HL-60 (cell line): ENCODE data around the gene ARMH4.

Experiments
- DNase-seq, 2 experiments: peaks; one replicate each; pipeline ENCODE4 v3.0.0-alpha.2; 2010 to 2020; ENCODE audit warnings: low read depth in 1 of 2, low spot score in 1 of 2
- H3K27ac ChIP-seq: fragments of 250-450 bp; sonication (Bioruptor Pico); replicated peaks from 2 replicates; pipeline ENCODE4 v1.5.1; 2020; ENCODE audit warnings: mild to moderate bottlenecking, moderate library complexity
- H3K27me3 ChIP-seq: fragments of 250-450 bp; sonication (Bioruptor Pico); 2 replicates; pipeline ENCODE4 v1.5.1; 2021; ENCODE audit warnings: mild to moderate bottlenecking, moderate library complexity; ENCODE audit not compliant: insufficient read depth, poor library complexity, severe bottlenecking
- H3K4me3 ChIP-seq: replicated peaks from 2 replicates; pipeline ENCODE4 v1.5.1; 2011; ENCODE audit warnings: mild to moderate bottlenecking, control low read depth, low read length; ENCODE audit not compliant: insufficient read depth
- GABPA ChIP-seq: IDR thresholded peaks from 2 replicates; pipeline ENCODE4 v1.6.1; 2012; ENCODE audit warnings: low read depth
- POLR2AphosphoS5 ChIP-seq: IDR thresholded peaks from 2 replicates; pipeline ENCODE4 v1.6.1; 2012; ENCODE audit warnings: low read depth
- SPI1 ChIP-seq: IDR thresholded peaks from 2 replicates; pipeline ENCODE4 v1.6.1; 2012; ENCODE audit warnings: low read depth, mild to moderate bottlenecking, borderline replicate concordance
- TF ChIP-seq, protein P1 (sequence below): IDR thresholded peaks from one replicate; pipeline ENCODE4 v1.5.1; 2011; ENCODE audit warnings: low read length, control low read depth, inconsistent platforms; ENCODE audit not compliant: insufficient read depth
- TF ChIP-seq, protein P2 (sequence below): IDR thresholded peaks from 2 replicates; pipeline ENCODE4 v1.6.1; 2012; ENCODE audit warnings: low read depth; ENCODE audit not compliant: insufficient replicate concordance

The ARMH4 gene

DNA sequence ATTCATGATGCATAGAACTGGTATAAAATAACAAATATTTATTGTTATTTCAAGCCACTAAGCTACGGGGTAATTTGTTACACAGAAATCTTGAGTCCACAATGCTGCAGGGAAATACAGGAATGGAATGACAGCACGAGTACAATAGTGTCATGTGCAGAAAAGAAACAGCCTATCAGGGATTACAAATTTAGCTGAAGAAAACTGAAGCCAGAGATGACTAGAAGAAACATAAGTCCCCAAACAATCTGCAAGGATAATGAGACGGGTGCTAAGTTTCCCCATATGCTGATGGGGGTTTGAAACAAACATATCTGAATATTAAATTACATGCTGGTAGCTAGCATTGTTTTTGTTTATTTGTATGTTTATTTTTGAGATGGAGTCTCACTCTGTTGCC, 8.9 kb downstream of the ARMH4 start:
- TF ChIP-seq POLR2AphosphoS5 (no peak), GABPA (no peak), SPI1 (no peak)
- TF ChIP-seq, protein P1, sequence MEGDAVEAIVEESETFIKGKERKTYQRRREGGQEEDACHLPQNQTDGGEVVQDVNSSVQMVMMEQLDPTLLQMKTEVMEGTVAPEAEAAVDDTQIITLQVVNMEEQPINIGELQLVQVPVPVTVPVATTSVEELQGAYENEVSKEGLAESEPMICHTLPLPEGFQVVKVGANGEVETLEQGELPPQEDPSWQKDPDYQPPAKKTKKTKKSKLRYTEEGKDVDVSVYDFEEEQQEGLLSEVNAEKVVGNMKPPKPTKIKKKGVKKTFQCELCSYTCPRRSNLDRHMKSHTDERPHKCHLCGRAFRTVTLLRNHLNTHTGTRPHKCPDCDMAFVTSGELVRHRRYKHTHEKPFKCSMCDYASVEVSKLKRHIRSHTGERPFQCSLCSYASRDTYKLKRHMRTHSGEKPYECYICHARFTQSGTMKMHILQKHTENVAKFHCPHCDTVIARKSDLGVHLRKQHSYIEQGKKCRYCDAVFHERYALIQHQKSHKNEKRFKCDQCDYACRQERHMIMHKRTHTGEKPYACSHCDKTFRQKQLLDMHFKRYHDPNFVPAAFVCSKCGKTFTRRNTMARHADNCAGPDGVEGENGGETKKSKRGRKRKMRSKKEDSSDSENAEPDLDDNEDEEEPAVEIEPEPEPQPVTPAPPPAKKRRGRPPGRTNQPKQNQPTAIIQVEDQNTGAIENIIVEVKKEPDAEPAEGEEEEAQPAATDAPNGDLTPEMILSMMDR, result no peak
- TF ChIP-seq, protein P2, sequence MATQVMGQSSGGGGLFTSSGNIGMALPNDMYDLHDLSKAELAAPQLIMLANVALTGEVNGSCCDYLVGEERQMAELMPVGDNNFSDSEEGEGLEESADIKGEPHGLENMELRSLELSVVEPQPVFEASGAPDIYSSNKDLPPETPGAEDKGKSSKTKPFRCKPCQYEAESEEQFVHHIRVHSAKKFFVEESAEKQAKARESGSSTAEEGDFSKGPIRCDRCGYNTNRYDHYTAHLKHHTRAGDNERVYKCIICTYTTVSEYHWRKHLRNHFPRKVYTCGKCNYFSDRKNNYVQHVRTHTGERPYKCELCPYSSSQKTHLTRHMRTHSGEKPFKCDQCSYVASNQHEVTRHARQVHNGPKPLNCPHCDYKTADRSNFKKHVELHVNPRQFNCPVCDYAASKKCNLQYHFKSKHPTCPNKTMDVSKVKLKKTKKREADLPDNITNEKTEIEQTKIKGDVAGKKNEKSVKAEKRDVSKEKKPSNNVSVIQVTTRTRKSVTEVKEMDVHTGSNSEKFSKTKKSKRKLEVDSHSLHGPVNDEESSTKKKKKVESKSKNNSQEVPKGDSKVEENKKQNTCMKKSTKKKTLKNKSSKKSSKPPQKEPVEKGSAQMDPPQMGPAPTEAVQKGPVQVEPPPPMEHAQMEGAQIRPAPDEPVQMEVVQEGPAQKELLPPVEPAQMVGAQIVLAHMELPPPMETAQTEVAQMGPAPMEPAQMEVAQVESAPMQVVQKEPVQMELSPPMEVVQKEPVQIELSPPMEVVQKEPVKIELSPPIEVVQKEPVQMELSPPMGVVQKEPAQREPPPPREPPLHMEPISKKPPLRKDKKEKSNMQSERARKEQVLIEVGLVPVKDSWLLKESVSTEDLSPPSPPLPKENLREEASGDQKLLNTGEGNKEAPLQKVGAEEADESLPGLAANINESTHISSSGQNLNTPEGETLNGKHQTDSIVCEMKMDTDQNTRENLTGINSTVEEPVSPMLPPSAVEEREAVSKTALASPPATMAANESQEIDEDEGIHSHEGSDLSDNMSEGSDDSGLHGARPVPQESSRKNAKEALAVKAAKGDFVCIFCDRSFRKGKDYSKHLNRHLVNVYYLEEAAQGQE, result no peak
- DNase-seq, result no peak
- Histone ChIP-seq H3K27me3 (peaks cover 5% of the 10 kb centered on the region), H3K4me3 (no peak overlapping the region), H3K27ac (no peak overlapping the region)

- no peak for DNase-seq
- no peak overlapping the region for H3K27ac ChIP-seq
- H3K4me3 ChIP-seq, result no peak overlapping the region
- TF ChIP-seq, protein P1, result no peak
- TF ChIP-seq GABPA (no peak), POLR2AphosphoS5 (no peak), SPI1 (no peak)
- TF ChIP-seq, protein P2, result no peak
- H3K27me3 ChIP-seq, result no peaks in the 10 kb centered on the region
These were observed 10.1 kb downstream of the ARMH4 start for GRCh38 chr14:58141893-58142292.

- no peak overlapping the region for H3K27ac ChIP-seq
- no peaks in the 10 kb centered on the region for H3K27me3 ChIP-seq
- peak in 1 of 2 experiments; percentile 74 for DNase-seq
- H3K4me3 ChIP-seq, result no peak overlapping the region
- TF ChIP-seq SPI1 (peak; percentile 85), GABPA (no peak)
- TF ChIP-seq, protein P2, result no peak
These were observed 13.1 kb downstream of the ARMH4 start for GRCh38 chr14:58138714-58139482.
